HepG2 (cell line): ENCODE data around the gene PCBP1. TPM values are rescaled to one million over a fixed set of nuclear protein-coding genes. Genes with fewer than 3 reads are reported as not detected.

ENCODE experiments used
- BHLHE40 ChIP-seq: IDR thresholded peaks from 2 replicates; pipeline ENCODE4 v1.6.1; 2011; ENCODE audit warnings: low read length, improper control_type of control experiment
- DNMT3B ChIP-seq: conservative IDR thresholded peaks from 2 replicates; pipeline ENCODE4 v1.6.1; 2016; ENCODE audit warnings: missing biosample characterization, control low read depth
- HMG20B ChIP-seq: conservative IDR thresholded peaks from 2 replicates; pipeline ENCODE4 v1.6.1; 2016; ENCODE audit warnings: missing genetic modification reagents, missing compliant biosample characterization
- IRX3 ChIP-seq: sonication (generic); formaldehyde crosslinking; IDR thresholded peaks from 2 replicates; pipeline ENCODE4 v1.8.1; 2023; ENCODE audit warnings: mild to moderate bottlenecking, low read depth, missing genetic modification reagents, borderline replicate concordance
- MEIS2 ChIP-seq: sonication (generic); formaldehyde crosslinking; IDR thresholded peaks from 2 replicates; pipeline ENCODE4 v1.9.0; 2021; ENCODE audit warnings: mild to moderate bottlenecking, missing genetic modification reagents
- NFYB ChIP-seq: sonication (generic); formaldehyde crosslinking; IDR thresholded peaks from 2 replicates; pipeline ENCODE4 v1.4.0; 2020; ENCODE audit warnings: missing genetic modification reagents
- PHF5A ChIP-seq: IDR thresholded peaks from one replicate; pipeline ENCODE4 v1.6.1; 2018; ENCODE audit warnings: low read depth, missing genetic modification reagents; ENCODE audit not compliant: unreplicated experiment
- RARG ChIP-seq: sonication (generic); formaldehyde crosslinking; IDR thresholded peaks from 2 replicates; pipeline ENCODE4 v1.4.0; 2020; ENCODE audit warnings: low read depth, mild to moderate bottlenecking, missing genetic modification reagents
- RBFOX2 ChIP-seq: fragments of 200-400 bp; formaldehyde crosslinking; IDR thresholded peaks from 2 replicates; pipeline ENCODE4 v1.6.1; 2017; ENCODE audit warnings: low read depth, mild to moderate bottlenecking, low read length
- SETDB1 ChIP-seq: sonication (generic); formaldehyde crosslinking; IDR thresholded peaks from 2 replicates; pipeline ENCODE4 v1.5.1; 2020; ENCODE audit warnings: missing genetic modification reagents, mild to moderate bottlenecking, borderline replicate concordance
- SP1 ChIP-seq, 2 experiments: fragments of 450-650 bp in 1 of 2; sonication (generic) in 1 of 2; formaldehyde crosslinking in 1 of 2; IDR thresholded peaks; 2 replicates each; pipeline versions ENCODE4 v1.4.0 to v1.6.1; 2016 to 2020; ENCODE audit warnings: missing genetic modification reagents in 1 of 2
- ZBTB1 ChIP-seq: sonication (generic); formaldehyde crosslinking; IDR thresholded peaks from 2 replicates; pipeline ENCODE4 v1.4.0; 2020; ENCODE audit warnings: missing genetic modification reagents, borderline replicate concordance
- ZNF34 ChIP-seq: sonication (generic); formaldehyde crosslinking; IDR thresholded peaks from 2 replicates; pipeline ENCODE4 v1.4.0; 2020; ENCODE audit warnings: mild to moderate bottlenecking, missing genetic modification reagents, borderline replicate concordance
- ZNF724P ChIP-seq: sonication (generic); formaldehyde crosslinking; IDR thresholded peaks from 2 replicates; pipeline ENCODE4 v1.8.0; 2022; ENCODE audit warnings: missing genetic modification reagents, borderline replicate concordance
- ZNF75D ChIP-seq: sonication (generic); formaldehyde crosslinking; IDR thresholded peaks from 2 replicates; pipeline ENCODE4 v1.8.1; 2023; ENCODE audit warnings: missing genetic modification reagents, mild to moderate bottlenecking, borderline replicate concordance
- ZSCAN12 ChIP-seq: sonication (generic); formaldehyde crosslinking; IDR thresholded peaks from 2 replicates; pipeline ENCODE4 v1.9.0; 2021; ENCODE audit warnings: mild to moderate bottlenecking, missing genetic modification reagents
- polyA plus RNA-seq, 8 experiments: library from polyadenylated mRNA; depleted of rRNA in 3 of 8; stranded (reverse) in 7 of 8; unstranded in 1 of 8; fragments of >200 nt; fragmentation: Illumina TruSeq in 4 of 8; extraction: Trizol in 4 of 8; gene quantifications; 2 replicates each; pipeline versions ENCODE4 v1.2.1 to v1.2.3, GENCODE V29; 2011 to 2016; ENCODE audit warnings: low read depth in 4 of 8, missing spikeins in 1 of 8, mixed read lengths in 1 of 8; ENCODE audit not compliant: insufficient read depth in 1 of 8
- total RNA-seq, 5 experiments: library from RNA; depleted of rRNA; stranded (reverse); fragments of >200 nt; fragmentation: Illumina TruSeq; extraction: Trizol; gene quantifications; 2 replicates each; pipeline ENCODE4 v1.2.3, GENCODE V29; 2016; ENCODE audit warnings: low read depth in 1 of 5
- TF ChIP-seq, protein P1 (sequence below): sonication (generic); formaldehyde crosslinking; IDR thresholded peaks from 2 replicates; pipeline ENCODE4 v1.4.0; 2020; ENCODE audit warnings: missing genetic modification reagents, mild to moderate bottlenecking, borderline replicate concordance
- TF ChIP-seq, protein P2 (sequence below): IDR thresholded peaks from 2 replicates; pipeline ENCODE4 v1.6.1; 2016; ENCODE audit warnings: control low read depth
- TF ChIP-seq, protein P3 (sequence below): sonication (generic); formaldehyde crosslinking; IDR thresholded peaks from 2 replicates; pipeline ENCODE4 v1.4.0; 2020; ENCODE audit warnings: missing genetic modification reagents, borderline replicate concordance
- TF ChIP-seq, protein P4 (sequence below): sonication (generic); formaldehyde crosslinking; IDR thresholded peaks from 2 replicates; pipeline ENCODE4 v1.8.0; 2023; ENCODE audit warnings: mild to moderate bottlenecking, missing genetic modification reagents
- TF ChIP-seq, protein P5 (sequence below): sonication (generic); IDR thresholded peaks from 2 replicates; pipeline ENCODE4 v1.6.1; 2016; ENCODE audit warnings: low read depth, borderline replicate concordance

PCBP1 gene
- total and polyA plus RNA-seq, 2 of the 13 experiments (the other 11 are each of a cell fraction or from before 2014, with no cell fraction given), result 32.0 to 137 TPM

DNA sequence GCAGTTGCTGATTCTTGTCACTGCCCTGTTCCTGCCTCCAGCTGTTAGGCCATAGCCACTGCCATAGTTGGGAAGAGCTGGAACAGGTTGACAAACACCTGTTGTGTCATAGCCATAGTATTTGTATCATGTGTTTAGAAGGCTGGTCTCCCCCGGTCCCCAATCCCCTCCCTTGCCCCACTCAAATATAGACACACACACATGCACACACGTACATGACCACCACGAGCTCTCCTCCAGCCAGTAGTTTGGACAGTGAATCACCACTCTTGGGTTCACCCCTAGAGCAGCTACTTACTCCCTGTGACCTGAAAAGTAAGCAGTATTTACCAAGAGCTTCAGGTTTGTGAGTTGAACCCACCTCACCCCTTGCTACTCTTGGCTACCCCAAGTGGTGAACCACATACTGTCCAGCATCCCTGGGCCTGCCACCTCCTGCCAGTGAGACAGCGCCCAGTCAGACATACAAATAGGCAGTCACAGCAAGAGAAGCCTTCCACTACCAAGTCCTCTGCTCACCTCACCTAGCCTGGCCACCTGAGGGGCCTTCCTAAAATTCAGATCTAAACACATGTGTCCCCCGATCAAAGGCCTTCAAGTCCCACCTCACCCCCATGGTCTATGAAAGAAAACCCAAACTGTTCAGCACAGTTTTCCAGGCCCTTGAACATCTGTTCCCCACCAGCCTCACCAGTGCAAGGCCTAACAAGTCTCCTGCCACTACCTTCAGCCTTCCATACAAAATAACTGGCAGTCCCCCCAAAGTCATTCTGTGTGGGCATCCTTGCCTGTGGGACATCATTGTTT is 7.1 kb downstream of the PCBP1 start (continued):
- no peak for TF ChIP-seq ZBTB1 (CRISPR knock-in tag)
- TF ChIP-seq, protein P1, sequence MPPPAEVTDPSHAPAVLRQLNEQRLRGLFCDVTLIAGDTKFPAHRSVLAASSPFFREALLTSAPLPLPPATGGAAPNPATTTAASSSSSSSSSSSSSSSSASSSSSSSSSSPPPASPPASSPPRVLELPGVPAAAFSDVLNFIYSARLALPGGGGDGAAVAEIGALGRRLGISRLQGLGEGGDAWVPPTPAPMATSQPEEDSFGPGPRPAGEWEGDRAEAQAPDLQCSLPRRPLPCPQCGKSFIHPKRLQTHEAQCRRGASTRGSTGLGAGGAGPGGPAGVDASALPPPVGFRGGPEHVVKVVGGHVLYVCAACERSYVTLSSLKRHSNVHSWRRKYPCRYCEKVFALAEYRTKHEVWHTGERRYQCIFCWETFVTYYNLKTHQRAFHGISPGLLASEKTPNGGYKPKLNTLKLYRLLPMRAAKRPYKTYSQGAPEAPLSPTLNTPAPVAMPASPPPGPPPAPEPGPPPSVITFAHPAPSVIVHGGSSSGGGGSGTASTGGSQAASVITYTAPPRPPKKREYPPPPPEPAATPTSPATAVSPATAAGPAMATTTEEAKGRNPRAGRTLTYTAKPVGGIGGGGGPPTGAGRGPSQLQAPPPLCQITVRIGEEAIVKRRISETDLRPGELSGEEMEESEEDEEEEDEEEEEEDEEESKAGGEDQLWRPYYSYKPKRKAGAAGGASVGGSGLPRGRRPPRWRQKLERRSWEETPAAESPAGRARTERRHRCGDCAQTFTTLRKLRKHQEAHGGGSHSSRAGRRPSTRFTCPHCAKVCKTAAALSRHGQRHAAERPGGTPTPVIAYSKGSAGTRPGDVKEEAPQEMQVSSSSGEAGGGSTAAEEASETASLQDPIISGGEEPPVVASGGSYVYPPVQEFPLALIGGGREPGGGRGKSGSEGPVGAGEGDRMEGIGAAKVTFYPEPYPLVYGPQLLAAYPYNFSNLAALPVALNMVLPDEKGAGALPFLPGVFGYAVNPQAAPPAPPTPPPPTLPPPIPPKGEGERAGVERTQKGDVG (CRISPR knock-in tag), result peak; percentile 67; the same call in 1 of the 2 replicates
- TF ChIP-seq IRX3, result no peak
- no peak for TF ChIP-seq HMG20B
- TF ChIP-seq, protein P2, sequence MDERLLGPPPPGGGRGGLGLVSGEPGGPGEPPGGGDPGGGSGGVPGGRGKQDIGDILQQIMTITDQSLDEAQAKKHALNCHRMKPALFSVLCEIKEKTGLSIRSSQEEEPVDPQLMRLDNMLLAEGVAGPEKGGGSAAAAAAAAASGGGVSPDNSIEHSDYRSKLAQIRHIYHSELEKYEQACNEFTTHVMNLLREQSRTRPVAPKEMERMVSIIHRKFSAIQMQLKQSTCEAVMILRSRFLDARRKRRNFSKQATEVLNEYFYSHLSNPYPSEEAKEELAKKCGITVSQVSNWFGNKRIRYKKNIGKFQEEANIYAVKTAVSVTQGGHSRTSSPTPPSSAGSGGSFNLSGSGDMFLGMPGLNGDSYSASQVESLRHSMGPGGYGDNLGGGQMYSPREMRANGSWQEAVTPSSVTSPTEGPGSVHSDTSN (CRISPR knock-in tag), result 0 out of 2 replicates have a peak, but pooled peaks have one; percentile 3
- TF ChIP-seq BHLHE40, result 0 out of 2 replicates have a peak, but pooled peaks have one; percentile 14
- 0 out of 2 replicates have a peak, but pooled peaks have one; percentile 40 for TF ChIP-seq SETDB1 (CRISPR knock-in tag)
- 0 out of 2 replicates have a peak, but pooled peaks have one; percentile 54 for TF ChIP-seq ZNF724P
- TF ChIP-seq DNMT3B, result 0 out of 2 replicates have a peak, but pooled peaks have one; percentile 2
- no peak for TF ChIP-seq SP1 (IDR thresholded peaks at IDR 0.05)
- TF ChIP-seq SP1 (CRISPR knock-in tag; IDR thresholded peaks at IDR 0.05), result 0 out of 2 replicates have a peak, but pooled peaks have one; percentile 18
- TF ChIP-seq, protein P3, sequence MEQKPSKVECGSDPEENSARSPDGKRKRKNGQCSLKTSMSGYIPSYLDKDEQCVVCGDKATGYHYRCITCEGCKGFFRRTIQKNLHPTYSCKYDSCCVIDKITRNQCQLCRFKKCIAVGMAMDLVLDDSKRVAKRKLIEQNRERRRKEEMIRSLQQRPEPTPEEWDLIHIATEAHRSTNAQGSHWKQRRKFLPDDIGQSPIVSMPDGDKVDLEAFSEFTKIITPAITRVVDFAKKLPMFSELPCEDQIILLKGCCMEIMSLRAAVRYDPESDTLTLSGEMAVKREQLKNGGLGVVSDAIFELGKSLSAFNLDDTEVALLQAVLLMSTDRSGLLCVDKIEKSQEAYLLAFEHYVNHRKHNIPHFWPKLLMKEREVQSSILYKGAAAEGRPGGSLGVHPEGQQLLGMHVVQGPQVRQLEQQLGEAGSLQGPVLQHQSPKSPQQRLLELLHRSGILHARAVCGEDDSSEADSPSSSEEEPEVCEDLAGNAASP (CRISPR knock-in tag), result peak; percentile 29; the same call in 1 of the 2 replicates
- no peak for TF ChIP-seq ZSCAN12
- TF ChIP-seq PHF5A (CRISPR knock-in tag), result no peak
- TF ChIP-seq, protein P4, sequence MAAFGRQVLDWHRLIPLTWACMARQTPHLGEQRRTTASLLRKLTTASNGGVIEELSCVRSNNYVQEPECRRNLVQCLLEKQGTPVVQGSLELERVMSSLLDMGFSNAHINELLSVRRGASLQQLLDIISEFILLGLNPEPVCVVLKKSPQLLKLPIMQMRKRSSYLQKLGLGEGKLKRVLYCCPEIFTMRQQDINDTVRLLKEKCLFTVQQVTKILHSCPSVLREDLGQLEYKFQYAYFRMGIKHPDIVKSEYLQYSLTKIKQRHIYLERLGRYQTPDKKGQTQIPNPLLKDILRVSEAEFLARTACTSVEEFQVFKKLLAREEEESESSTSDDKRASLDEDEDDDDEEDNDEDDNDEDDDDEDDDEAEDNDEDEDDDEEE (CRISPR knock-in tag), result peak; percentile 40; the same call in 1 of the 2 replicates
- TF ChIP-seq ZNF34 (CRISPR knock-in tag), result 0 out of 2 replicates have a peak, but pooled peaks have one; percentile 3
- TF ChIP-seq ZNF75D (CRISPR knock-in tag), result no peak
- TF ChIP-seq MEIS2, result no peak
- TF ChIP-seq RARG (CRISPR knock-in tag), result 0 out of 2 replicates have a peak, but pooled peaks have one; percentile 20
- no peak for TF ChIP-seq RBFOX2
- no peak for TF ChIP-seq NFYB (CRISPR knock-in tag)
- TF ChIP-seq, protein P5, sequence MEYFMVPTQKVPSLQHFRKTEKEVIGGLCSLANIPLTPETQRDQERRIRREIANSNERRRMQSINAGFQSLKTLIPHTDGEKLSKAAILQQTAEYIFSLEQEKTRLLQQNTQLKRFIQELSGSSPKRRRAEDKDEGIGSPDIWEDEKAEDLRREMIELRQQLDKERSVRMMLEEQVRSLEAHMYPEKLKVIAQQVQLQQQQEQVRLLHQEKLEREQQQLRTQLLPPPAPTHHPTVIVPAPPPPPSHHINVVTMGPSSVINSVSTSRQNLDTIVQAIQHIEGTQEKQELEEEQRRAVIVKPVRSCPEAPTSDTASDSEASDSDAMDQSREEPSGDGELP, result peak; percentile 62; the same call in 1 of the 2 replicates
